ENCODE data around the gene CDK14. TPM values are rescaled to one million over a fixed set of nuclear protein-coding genes. Genes with fewer than 3 reads are reported as not detected.

Gene CDK14
- polyA plus RNA-seq, 3 donors: 28.8 to 33.3 (median 29.1) TPM

DNA sequence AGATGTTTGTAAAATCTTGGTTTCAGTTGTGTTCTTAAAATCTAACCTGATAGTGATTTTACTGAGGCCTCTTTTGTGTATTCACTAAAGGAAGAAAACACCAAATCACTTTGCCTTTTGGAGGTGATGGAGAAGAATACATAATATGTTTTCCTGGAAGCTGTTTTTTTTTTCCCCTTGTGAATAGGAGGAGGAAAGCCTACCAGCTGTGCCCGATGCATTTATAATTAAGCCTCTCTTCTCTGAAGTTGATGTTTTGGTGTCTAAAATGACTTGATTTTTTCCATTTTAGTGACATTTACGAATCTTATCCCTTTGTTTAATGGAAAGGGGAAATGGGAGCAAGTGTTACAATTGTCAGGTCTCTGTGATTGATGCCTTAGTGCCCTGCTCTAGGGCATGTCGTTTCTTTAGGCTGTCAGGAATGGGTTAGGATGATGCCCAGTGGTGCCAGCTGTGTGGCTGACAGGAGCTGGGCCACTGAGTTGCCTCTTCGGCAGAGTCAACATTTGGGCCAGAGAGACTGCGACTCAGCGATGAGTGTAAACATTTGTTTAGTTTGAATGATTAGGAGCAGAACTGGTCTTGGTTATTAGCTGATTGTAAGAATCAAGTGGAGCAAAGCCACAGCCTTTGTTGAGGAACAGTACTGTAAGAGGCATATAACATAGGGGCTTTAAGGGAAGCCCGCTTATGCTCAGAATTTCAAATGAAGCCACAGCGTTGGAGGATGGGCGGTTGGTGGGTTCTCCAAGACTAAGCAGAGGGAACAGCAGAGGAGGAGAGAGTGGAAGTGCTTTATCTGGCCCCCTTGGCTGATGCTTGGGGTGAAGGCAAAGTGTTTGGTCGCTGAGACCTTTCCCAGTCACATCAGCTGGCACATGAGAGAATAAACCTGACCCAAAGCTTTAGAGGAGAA lies 81.6 kb downstream of the CDK14 start:
- DNase-seq: no peak

- no peak for DNase-seq
Observed at GRCh38 chr7:90678986-90679385, 82.9 kb downstream of the CDK14 start.

- no peak for DNase-seq
Observed at GRCh38 chr7:90680484-90680883, 84.4 kb downstream of the CDK14 start.

GRCh38 chr7:90681336-90682022 lies 85.4 kb downstream of the CDK14 start:
- DNase-seq: no peak

DNA sequence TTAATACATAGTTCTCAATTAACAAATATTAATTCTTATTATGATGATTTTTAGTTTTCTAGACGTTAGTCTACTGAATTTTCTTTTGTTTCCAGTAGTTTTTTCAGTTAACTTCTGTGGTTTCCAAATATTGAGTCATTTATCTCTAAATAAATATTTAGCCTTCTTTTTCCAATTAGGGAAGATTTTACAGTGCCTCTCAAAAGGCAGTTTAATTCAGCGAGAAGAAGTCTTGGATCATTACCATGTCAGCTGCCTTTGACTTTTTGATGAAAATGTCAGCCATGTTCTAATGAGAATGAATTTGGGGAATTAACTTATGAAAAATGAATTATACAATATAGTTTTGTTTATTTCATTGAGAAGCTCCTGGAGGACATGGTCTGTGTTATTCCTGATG lies 90.0 kb downstream of the CDK14 start:
- DNase-seq: no peak

DNA sequence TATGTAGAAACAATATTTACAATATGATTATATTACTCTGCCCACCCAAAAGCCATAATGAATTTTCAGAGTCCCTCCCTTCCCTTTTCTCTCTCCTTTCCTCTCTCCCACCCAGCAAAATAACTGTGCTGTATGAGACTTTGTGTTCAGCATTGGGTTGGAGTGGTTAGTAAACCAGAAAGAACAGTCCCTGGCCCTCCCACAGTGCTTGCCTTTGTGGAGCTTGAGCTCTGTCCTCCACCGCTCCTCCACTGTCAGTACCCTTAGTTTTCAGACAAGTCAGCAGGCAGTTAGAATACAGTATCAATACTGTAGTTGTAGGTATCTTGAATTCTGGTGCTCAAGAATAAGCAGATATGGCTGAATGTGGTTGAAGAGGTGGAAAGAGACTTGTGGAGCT lies 92.7 kb downstream of the CDK14 start:
- DNase-seq: no peak

DNA sequence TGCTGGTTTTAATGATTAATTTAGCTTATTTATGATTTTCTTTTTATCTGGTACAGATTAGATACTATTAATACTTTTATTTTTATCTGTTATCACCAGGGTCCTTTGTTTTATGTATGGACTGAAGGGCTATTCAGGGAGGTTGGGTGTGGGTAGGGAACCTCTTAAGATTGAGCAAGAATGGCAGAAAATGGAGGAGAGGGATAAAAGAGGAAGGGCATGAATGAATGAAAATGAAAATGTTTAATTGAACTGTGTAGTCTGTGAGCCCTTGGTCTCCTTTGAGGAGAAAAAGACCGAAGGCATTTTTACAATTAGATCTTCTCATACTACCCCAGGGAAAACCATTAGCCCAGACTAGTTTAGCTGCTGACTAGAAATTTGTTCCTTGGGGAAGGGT lies 93.1 kb downstream of the CDK14 start:
- DNase-seq: no peak

- DNase-seq: no peak
Observed at GRCh38 chr7:90690159-90690858, 94.2 kb downstream of the CDK14 start.

GRCh38 chr7:90692396-90692795 lies 96.3 kb downstream of the CDK14 start:
- DNase-seq: no peak

- no peak for DNase-seq
Observed at GRCh38 chr7:90692947-90693346, 96.8 kb downstream of the CDK14 start.

DNA sequence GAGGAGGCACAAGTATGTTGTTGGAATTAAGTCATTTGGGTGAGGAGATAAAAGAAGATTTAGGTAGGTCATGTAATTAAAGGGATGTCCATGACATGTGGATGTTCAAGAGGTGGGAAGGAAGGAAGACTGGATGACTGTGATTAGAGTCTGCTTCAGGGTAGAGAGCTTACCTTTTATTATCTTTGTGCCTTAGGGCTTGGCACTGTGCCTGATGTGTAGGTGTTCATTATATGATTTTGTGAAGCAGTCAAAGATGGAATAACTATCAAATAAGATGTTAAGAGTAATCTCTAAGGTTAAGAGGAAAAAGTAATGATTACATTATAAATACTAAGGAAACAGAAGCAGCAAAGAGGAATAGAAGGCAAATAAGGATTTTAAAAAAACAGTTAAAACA lies 97.8 kb downstream of the CDK14 start:
- DNase-seq: no peak

DNA sequence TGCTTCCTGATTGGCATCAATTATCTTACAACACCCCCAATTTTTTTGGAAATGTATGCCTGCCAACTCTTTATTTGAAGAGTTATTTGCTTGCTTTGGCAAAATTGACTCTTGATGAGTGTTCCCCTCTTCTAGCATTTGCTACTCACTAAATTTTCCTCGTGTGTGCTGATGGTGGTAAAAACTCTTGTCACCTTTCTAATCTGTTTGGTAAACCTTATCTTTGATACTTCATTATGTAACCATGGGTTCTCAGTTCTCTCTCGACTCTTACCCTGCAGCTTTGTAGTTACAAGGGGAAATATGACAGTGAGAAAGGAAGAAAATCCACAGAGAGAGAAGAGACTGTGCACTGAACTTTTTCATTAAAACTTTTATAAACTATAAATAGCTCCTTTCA lies 102.5 kb downstream of the CDK14 start:
- no peak for DNase-seq

- no peak for DNase-seq
Observed at GRCh38 chr7:90701021-90701420, 104.9 kb downstream of the CDK14 start.

DNA sequence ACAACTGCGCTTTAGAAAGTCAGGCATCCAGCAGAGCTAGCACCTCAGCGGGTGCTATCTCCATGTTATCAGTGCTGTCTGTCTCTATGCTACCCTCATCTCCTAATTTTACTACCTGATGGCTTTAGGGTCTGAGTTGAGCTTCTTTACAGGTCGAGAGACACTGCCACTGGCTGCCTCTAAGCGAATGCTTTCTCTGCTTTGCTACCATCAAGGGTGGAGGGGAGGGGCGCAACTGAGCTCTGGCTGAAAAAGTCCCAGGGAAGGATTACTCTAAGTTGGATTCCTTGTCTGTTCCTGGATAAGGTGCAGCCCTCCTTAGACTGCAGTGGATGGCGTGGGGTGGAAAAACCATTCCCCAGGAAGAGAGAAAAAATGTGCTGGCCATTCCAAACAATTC lies 105.7 kb downstream of the CDK14 start:
- DNase-seq: no peak

DNA sequence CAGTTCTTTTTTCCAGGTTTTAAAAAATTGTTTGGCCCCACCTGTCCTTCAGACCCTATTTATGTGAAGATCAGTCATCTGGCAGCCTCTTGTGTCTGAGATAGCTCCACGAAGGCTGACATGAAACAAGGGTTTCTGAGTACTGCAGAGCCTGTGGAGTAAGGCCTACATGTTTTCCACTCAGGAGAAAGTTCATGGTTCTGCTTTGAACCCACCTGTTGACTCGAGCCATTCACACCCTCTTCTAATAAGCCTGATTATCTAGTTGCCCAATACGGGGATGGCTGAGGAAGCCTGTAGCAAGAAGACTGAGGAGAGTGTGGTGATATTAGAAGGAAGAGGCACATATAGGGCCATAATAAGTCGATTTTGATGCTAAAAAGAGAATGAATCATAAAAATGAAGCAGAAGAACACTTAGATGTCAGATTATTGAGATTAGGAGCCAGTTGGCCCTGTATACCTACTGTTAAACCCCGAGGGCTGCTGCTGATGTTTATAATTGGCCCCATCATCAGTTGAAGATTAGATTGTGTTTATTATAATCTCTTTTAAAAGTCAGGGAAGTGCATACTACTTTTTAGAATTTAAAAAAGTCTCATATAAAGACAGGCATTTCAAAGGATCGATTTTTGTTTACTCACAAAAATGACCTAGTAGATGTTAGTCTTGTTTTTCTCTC lies 109.4 kb downstream of the CDK14 start:
- no peak for DNase-seq

DNA sequence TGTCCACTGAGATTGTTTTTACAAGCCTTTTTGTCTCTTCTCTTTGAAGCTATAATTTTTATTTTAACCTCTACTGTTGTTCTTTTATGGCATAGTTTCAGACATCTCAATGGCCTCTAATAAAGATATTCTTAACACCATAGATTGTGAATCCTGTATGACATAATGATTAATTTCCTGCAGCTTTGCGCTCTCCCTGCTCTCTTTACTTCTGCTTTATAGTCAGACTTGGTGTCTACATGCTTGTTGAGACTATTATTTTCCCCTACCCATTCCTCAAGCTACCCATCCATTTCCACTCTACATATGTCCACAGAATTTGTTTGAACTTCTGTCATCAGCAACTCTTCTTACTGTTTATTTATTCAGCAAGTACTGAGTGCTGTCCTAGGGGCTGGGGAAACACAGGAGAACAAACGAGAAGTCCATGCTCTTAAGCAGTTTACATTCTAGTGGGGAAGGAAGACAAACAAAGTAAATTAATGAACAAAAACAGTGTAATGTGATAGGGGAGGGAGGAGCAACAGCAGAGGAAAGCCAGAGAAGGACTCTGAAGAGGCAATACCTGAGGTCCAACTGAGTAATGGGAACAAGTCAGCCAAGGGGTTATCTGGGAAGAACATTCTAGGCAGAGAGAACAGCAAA lies 110.1 kb downstream of the CDK14 start:
- DNase-seq: no peak

DNA sequence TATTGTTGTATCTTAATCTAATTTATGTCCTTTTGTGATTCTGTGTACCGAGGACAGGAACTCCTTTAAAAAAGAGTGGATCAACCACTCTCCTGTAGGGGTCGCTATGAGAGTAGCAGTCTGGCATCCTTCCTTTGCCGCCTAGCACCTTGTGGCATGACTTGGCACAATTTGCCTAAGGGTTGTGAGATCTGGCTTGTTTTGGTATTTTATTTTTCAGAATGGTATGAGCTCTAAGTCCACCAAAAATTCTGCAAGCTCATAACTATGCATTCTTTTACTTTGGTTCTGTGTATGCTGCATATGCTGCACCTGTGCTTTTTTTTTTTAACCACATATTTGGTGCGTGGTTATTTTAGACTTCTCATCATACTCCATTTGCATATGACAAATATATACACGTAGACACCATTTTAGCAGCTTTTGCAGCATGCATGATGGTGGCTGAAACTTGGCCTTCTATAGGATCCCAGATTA lies 112.8 kb downstream of the CDK14 start:
- no peak for DNase-seq

DNA sequence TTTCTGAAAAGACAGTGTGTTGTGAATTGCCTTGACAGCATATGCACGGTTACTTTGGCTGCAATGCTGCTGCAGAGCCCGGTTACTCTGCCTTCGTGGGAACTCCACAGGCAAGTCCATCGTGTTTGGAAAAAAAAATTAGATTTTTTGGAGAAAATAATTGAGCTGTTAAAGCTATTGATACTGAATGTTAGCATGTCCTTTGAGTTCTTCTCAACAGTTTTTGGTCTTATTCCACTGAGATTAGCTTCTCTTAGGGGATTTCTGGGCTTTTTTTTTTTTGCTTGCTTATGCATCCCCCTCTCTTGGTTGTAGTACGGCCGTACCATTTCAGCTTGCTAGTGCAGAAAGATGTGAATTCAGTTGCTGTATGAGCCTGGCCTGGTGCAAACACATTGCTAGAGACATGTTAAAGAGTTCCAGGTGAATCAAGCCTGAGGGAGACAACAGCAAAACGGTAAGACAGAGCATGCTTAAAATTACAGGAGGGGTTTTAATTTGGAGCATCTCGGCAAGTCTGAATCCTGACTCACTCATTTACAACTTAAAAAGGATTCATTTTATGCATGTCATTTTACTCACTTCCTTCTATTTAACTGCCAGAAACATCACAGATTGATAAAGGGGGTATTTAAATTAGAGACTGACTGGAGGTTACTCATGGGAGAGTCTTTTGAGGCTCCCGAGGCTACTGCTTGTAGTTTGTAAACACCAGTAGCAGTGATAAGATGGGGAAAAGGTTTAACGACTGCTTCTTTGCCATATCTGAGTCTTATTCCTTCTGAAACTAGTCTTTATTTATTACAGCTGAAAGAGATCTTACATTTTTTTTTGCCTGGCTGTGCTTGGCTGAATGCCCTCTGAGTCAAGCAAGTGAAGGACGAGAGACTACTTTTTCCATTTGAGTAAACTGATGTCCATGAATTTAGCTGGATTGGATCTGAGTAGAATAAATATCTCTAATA lies 113.7 kb downstream of the CDK14 start:
- no peak for DNase-seq

DNA sequence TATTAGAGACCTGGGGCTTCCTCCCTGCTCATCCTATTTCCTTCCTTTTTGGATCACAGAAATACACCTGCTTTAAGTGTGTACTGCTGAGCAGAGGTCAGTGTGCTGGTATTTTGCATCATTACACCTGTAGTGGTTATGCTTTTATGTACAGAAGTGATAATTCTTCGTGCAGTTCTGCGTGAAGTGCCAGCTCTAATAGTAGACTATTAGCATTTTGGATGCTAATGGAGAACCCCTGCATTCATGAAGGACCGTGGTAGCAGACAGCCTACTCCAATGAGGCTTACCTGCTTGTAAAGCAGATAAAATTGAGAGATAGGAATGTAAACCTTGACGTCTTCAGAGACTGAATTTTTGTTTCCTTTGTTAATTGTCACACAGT lies 114.3 kb downstream of the CDK14 start:
- DNase-seq: no peak

GRCh38 chr7:90713628-90714027 lies 117.5 kb downstream of the CDK14 start:
- DNase-seq: no peak
